Suprapubic skin (tissue), 4 donors: ENCODE data around the gene PHACTR2. TPM values are rescaled to one million over a fixed set of nuclear protein-coding genes. Genes with fewer than 3 reads are reported as not detected.

Source experiments
- DNase-seq, 2 donors: peaks; one replicate each; pipeline ENCODE4 v3.0.0-alpha.2; 2019; ENCODE audit warnings: low spot score in 2 of 2
- H3K27ac ChIP-seq: fragments of 200-600 bp; sonication (generic); one replicate; pipeline ENCODE4 v1.5.1; 2019
- H3K27me3 ChIP-seq: fragments of 200-600 bp; sonication (generic); one replicate; pipeline ENCODE4 v1.5.1; 2019
- H3K36me3 ChIP-seq: fragments of 200-600 bp; sonication (generic); one replicate; pipeline ENCODE4 v1.5.1; 2019
- H3K4me1 ChIP-seq: fragments of 200-600 bp; sonication (generic); one replicate; pipeline ENCODE4 v1.5.1; 2019
- H3K4me3 ChIP-seq: fragments of 200-600 bp; sonication (generic); one replicate; pipeline ENCODE4 v1.5.1; 2019; ENCODE audit warnings: mild to moderate bottlenecking
- H3K9me3 ChIP-seq: fragments of 200-600 bp; sonication (generic); one replicate; pipeline ENCODE4 v1.5.1; 2019
- CTCF ChIP-seq, 2 donors: fragments of 200-600 bp in 1 of 2; fragments of 450-650 bp in 1 of 2; sonication (generic) in 1 of 2; IDR thresholded peaks; one replicate each; pipeline ENCODE4 v1.5.1; 2016 to 2019; ENCODE audit warnings: antibody characterized with exemption in 2 of 2, mild to moderate bottlenecking in 1 of 2, moderate library complexity in 1 of 2
- EP300 ChIP-seq: sonication (generic); formaldehyde crosslinking; IDR thresholded peaks from one replicate; pipeline ENCODE4 v1.6.1; 2017; ENCODE audit warnings: antibody characterized with exemption
- POLR2A ChIP-seq, 2 donors: fragments of 450-650 bp; IDR thresholded peaks; one replicate each; pipeline ENCODE4 v1.6.1; 2017; ENCODE audit warnings: antibody characterized with exemption in 2 of 2, mild to moderate bottlenecking in 2 of 2, moderate library complexity in 2 of 2
- POLR2AphosphoS5 ChIP-seq, 3 donors: sonication (generic); formaldehyde crosslinking; IDR thresholded peaks; one replicate each; pipeline ENCODE4 v1.6.1; 2017; ENCODE audit warnings: antibody characterized with exemption in 3 of 3
- WGBS: methylation state at CpG from one replicate; pipeline ENCODE4 v1.1.5; 2018; 5-methylcytosine and 5-hydroxymethylcytosine counted together
- total RNA-seq, 4 donors: library from RNA; depleted of rRNA; stranded (reverse); fragments of >200 nt; gene quantifications; one replicate each; pipeline ENCODE4 v1.1.0, GENCODE V29; 2016

PHACTR2 gene
- total RNA-seq, 4 donors from 2014 or later = 11.9 to 31.5 (median 20.9) TPM

DNA sequence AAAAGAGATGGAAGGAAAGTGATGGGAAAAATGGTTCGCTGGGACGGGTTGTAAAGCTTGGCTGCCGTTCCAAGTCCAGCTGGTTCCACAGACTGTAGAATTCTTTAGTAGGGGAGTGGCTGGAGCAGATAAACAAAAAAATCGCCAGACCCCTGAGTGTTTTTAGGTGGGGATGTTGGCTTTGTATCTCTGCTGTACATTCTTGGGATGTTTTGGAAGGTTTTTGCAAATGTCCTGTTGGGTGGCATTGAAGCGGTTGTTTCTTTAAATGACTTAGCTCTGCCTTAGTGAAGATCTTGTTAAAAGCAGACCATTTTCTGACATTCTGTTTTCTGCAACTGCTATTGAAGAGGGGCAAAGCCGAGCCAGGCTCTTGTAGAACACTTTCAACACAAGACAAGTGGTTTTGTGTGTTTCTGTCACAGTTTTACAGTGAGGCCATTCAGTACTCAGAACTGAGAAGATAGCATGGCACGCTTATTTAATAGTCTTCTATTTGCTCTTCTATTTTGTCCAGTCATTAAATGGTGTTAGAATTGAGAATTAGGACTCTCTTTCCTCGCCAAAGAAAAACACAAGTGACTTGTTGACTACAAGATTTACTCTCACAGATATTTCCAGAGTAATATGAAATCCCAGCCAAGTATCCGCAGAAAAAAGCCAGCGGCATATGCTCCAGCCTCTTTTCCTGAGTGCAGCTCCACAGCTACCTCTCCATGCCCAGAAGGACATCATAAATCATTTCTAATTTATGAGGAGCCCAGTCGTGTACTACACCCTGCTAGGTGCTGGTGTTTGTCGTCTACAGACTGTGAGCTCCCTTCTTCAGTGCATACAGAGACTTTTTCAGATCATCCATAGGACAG lies 65.8 kb downstream of the PHACTR2 start:
- no peak for DNase-seq
- Histone ChIP-seq H3K36me3 (no peaks in the 10 kb centered on the region), H3K27me3 (no peaks in the 10 kb centered on the region), H3K9me3 (no peaks in the 10 kb centered on the region), H3K4me1 (peaks cover 37% of the 10 kb centered on the region), H3K27ac (no peak overlapping the region), H3K4me3 (no peak overlapping the region)
- TF ChIP-seq POLR2A (IDR thresholded peaks at IDR 0.05) (no peak), EP300 (no peak), POLR2AphosphoS5 (IDR thresholded peaks at IDR 0.05) (no peak)
- WGBS = 43% methylated on average over 12 of the region's 12 CpGs

DNA sequence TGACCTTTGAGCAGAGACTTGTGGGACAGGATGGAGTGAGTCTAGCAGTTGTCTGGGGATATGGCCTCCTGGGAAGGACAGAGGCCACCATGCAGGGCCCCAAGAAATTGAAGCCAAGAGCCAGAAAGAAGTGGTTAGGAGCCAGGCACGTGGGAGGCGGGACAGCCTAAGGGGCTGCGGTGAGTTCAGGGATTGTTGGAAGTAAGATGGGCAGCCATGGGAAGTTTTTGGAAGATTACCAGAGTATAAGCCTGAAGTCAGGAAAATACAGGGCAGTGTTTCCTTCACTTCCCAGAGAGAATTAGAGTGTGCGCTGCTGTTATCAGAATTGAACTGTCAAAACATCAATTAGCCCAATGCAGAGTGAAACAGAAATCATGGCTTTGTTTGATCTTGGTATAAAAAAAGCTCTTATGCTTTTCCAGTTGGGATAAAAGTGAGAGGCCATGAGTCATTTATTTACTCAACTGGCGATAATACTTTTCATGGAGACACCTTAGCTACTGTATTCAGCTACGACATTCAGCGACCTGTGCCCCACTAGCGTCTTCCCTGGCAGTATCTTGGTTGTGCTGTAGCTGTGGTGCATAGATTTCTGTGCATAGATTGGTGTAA lies 66.9 kb downstream of the PHACTR2 start:
- no peaks in the 10 kb centered on the region for H3K27me3 ChIP-seq
- no peaks in the 10 kb centered on the region for H3K36me3 ChIP-seq
- H3K4me1 ChIP-seq = peaks cover 37% of the 10 kb centered on the region
- 64% methylated on average over 8 of the region's 8 CpGs for WGBS
- TF ChIP-seq POLR2AphosphoS5 (IDR thresholded peaks at IDR 0.05) (no peak), EP300 (no peak), POLR2A (IDR thresholded peaks at IDR 0.05) (no peak), CTCF (IDR thresholded peaks at IDR 0.05) (no peak)
- no peak overlapping the region for H3K27ac ChIP-seq
- no peak overlapping the region for H3K4me3 ChIP-seq
- no peak for DNase-seq
- no peaks in the 10 kb centered on the region for H3K9me3 ChIP-seq

GRCh38 chr6:143745166-143746133 lies 67.7 kb downstream of the PHACTR2 start:
- Histone ChIP-seq H3K27me3 (no peaks in the 10 kb centered on the region), H3K9me3 (no peaks in the 10 kb centered on the region), H3K4me1 (peaks cover 37% of the 10 kb centered on the region), H3K4me3 (peak overlapping the region; percentile 19), H3K36me3 (no peaks in the 10 kb centered on the region), H3K27ac (no peak overlapping the region)
- WGBS = 72% methylated on average over 22 of the region's 22 CpGs
- DNase-seq = no peak
- no peak for TF ChIP-seq POLR2A (IDR thresholded peaks at IDR 0.05)
- no peak for TF ChIP-seq CTCF (IDR thresholded peaks at IDR 0.05)
- TF ChIP-seq EP300 = no peak
- no peak for TF ChIP-seq POLR2AphosphoS5 (IDR thresholded peaks at IDR 0.05)

DNA sequence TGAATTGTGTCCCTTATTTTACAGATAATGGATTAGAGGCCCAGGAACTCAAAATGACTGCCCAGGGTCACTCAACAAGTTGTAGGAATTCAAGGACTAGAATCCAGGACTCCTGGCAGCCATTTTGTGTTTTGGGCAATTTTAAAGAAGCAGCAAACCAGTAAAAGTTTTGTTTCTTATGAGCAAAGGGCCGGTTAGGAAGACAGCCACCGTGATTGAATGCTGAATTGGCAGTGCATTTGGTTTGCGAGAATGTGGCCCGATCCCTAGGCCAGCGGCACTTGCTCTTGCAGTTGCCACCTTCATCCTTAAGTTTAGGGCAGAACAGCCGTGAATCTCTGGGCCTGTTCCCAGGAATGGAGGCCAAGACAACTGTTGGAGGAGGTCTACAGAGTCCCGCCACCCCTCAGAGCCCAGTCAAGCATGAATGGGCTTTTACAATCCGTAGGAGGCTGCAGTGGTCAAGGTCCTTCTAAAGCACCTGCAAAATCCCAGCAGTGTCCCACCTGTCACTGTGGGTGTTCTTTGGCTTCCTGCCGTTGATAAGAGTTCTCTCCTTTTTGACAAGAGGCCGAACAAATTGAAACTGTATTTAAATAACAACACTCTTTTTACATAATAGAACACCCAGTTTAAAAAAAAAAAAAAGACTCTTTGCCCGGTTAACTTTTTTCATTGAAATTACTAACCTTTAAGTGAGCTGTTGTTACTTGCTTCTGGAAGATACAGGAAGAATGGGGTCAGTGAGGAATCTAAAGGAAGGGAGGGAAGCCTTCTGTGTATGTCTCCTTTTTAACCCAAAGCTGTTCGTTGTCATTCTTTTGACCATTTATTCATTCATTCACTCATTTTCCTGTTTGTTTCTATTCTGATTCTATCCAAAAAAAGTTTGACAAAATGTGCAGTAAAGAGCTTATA lies 68.7 kb downstream of the PHACTR2 start:
- Histone ChIP-seq H3K36me3 (no peaks in the 10 kb centered on the region), H3K4me1 (peaks cover 34% of the 10 kb centered on the region), H3K27me3 (no peaks in the 10 kb centered on the region), H3K4me3 (no peak overlapping the region), H3K27ac (no peak overlapping the region), H3K9me3 (no peaks in the 10 kb centered on the region)
- 90% methylated on average over 12 of the region's 12 CpGs for WGBS
- DNase-seq = no peak
- TF ChIP-seq CTCF (IDR thresholded peaks at IDR 0.05) = no peak
- TF ChIP-seq POLR2A (IDR thresholded peaks at IDR 0.05) = no peak
- TF ChIP-seq POLR2AphosphoS5 (IDR thresholded peaks at IDR 0.05) = no peak
- no peak for TF ChIP-seq EP300
